ENCODE data around the gene CYP4F12.

Gene CYP4F12

DNA sequence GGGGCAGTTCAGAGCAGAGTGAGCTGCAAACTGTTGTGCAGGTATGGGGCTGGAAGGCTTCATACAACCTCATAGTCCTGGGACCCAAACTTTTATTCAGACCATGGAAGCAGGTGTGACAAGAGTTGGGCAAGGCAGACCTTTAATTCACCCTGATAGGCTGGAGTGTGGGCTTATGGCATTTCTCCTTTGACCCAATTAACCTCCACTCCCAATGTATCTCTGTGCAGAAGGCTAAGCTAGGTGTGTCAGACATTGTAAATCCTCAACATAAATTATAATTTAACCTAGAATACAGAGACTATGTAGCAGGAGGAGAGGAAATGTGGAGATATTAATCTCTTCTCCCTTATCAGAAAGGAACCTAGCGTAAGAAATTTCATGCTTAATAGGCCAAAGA is 42.8 kb downstream of the CYP4F12 start:
- no peak for DNase-seq

DNA sequence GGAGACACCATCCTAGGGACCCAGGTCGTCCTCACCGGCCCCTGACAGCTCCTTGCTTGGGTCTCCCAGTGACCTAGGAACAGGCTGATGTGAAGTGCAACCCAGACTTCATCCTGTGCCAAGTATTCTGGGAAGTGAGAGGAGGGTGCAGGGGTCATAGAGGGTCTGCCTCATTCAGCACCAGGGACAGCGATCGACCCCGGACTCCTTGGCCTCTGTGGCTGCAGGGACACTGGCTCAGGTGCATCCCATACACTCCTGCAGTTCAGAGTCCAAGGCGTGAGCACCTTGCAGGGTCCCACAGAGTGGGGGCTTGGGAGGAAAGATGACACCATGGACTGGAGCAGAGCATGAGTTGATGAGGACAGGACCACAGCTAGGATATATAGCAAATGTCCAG is 44.9 kb downstream of the CYP4F12 start:
- DNase-seq: no peak

DNA sequence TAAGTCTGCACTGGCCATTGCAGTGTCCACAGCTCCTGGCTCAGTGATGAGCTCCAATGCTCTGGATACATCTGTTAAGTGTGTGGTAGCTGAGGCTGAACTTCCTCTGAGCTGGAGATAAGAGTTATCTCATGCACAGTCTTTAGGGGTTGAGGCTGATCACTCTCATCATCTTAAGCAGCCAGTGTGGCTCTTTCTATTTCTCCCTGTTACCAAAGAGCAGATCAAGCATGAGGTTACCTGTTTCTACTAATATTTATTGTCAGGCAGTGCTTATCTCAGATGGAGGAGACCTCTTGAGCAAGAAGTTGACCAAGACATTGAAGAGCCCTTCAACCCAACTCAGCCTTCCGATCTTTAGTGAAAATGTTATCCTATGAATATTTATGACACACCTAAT is 48.4 kb downstream of the CYP4F12 start:
- no peak for DNase-seq

- no peak for DNase-seq
Observed at GRCh38 chr19:15722956-15723355, 50.1 kb downstream of the CYP4F12 start.

DNA sequence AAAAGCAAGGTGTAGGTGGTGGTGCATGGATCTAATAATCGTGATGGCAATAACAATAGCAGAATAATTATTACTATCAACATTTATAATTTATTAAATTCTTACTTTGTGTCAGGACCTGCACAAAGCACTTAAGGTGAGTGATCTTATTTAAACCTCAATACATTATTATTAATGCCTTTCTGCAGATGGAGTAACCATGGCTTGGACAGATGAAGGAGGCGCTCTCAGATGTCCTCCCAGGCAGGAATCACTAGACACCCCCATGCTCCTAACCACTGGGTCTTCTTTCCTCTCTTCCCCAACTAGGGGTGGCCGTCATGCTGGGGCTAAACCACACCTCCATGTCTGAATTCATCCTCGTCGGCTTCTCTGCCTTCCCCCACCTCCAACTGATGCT is 54.8 kb downstream of the CYP4F12 start, which contains the start of gene OR10H2:
OR10H2 (plus strand) TSS at position 301 of the 400 bp plus-strand sequence; CDS start at position 321, 20 bp downstream.
- no peak for DNase-seq

GRCh38 chr19:15730538-15730937 is 57.7 kb downstream of the CYP4F12 start:
- no peak for DNase-seq

DNA sequence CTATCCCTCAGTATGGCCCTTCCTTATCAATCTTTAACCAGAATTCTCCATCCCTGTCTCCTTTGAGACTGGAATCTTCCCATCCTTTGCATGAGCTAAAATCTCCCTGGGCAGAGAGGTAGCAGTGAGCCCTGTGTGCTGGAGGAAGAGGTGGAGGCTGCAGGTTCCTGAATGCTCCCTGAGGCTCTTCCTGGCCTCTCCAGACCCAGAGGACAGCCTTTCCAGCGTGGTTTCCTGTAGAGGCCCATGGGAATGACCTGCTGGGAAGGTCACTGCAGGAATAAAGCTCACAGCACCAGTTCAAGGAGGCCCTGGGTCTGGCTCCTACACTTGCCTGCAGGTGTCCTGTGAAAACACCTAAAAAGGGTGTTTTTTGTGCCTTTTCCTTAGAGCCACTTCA is 59.5 kb downstream of the CYP4F12 start:
- no peak for DNase-seq

DNA sequence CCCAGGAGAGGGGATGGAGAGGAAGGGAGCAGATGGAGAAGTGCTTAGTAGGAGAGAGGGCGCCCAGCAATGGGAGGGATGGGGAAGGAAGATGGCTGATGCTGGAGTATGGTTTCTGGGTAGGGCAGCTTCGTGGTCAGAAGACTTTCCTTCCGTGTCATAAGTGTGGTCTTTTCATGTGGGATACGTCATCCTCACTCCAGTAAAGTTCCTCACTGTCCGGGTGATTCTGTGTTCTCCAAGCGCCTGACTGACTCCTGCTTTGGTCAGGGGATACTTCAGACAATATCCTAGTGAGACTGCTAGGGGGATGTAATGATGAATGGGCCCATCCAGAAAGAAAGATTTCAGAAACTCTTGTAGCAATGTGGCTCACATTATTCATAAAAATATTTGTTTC is 61.0 kb downstream of the CYP4F12 start:
- no peak for DNase-seq

GRCh38 chr19:15737722-15738121 is 64.8 kb downstream of the CYP4F12 start, which contains the start of gene OR10H3:
OR10H3 (plus strand) TSS chr19:15737985; CDS start chr19:15741393, 3,408 bp downstream.
- DNase-seq: no peak

- no peak for DNase-seq
Observed at GRCh38 chr19:15740785-15741184, 67.9 kb downstream of the CYP4F12 start.

All from EL (cell line).